Activated naive CD4-positive, alpha-beta T cell (primary cell): ENCODE data around the gene ROR1.
"Not testable (repeated sequence)": the region's sequence is repeated elsewhere in the genome, so short reads cannot be mapped to it uniquely, and the experiment has no call there.

Experiments used
- DNase-seq, 4 experiments: peaks; one replicate each; lab custom pipeline; 2025; lab: John Stamatoyannopoulos, UW

ROR1 gene

GRCh38 chr1:63758791-63759190, 15.0 kb upstream of the ROR1 start:
- no peak for DNase-seq

DNA sequence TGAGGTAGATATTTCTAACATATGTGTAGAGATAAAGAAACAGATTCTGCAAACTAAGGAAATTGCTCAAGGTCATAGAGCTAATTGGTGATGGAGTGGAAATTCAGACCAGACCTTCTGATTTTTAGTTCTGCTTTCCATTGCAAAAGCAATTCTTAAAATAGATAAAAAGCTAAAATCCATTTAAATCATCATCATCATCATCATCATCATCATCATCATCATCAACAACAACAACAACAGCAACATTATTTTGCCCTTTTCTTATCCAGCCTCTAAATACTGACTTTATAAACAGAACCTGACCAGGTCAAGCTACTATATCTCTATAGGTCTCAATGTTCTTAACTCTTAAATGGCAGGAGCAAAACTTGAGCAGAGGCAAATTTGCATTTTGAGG, 14.0 kb upstream of the ROR1 start:
- DNase-seq: no peak

- DNase-seq: no peak
Measured at GRCh38 chr1:63770381-63770780, 3.4 kb upstream of the ROR1 start.

GRCh38 chr1:63772201-63772600, 1.6 kb upstream of the ROR1 start:
- DNase-seq: no peak

DNA sequence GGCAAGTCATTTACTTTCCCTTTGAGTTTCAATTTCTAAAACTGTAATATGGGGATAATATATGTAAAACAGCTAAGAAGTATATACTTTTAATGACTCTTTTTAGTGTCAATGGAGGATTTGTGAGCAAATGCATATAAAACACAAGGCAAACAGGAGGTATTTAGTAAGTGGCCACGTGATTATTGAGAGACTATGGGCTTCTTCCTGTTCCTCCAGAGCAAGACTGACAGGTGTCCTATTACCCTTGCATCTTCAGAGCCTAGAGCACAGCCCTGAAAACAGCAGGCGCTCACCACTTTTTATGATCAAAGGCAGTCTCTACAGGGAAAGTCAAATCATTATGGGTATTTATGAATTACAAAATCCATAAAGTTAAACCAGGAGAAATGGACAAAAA, 941 bp upstream of the ROR1 start:
- DNase-seq: no peak

DNA sequence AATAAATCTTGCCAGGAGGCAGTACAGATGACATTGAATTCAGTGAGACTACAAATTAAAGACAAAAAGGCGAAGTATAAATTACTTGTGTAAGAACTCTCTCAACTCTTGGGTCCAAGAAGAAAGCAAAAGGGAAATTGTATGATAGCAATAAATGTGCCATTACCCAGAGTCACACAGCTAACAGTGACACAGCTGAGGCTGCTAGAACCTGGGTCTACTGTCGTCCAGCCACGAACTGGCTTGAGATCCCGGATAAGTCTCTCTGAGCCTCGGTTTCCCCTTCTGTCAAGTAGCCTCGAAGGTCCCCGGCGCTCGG, 362 bp upstream of the ROR1 start:
- no peak for DNase-seq

DNA sequence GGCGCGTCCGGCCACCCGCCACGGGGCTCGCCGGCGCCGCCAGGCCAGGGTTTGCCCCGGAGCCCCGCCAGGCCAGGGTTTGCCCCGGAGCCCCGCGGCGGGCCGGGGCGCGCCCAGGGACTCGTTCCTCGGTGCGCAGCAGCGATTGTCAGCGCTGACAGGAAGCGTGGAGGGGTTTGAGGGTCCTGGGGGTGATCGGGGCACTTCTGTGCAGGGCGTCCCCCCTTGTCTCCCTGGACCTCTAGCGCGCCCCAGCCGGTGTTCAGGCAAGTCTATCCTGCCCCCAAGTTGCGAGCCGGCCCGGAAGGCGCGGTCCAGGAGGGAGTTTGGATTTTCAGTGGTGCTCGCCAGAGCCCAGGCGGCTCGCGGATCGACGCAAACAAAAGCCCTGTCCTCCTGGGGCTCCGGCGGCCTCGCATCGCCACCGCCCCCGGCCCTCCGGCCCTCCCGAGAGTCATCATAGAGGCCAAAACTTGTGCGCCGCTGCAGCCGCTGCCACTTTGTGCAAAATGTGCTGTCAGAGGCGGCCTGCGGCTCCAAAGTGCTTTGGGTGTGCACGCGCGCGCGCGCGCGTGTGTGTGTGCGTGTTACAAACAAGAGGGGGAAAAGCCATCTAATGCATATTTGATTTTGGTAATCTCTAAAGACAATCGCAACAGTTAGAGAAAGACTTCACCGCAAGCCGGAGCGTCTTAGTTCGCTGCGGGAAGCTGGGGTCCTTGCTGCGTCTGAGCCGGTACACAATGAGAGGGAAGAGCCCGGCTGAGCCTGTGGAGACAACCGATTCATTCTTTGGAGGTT, 1.0 kb downstream of the ROR1 start:
- DNase-seq: no peak

- DNase-seq: no peak
Measured at GRCh38 chr1:63775418-63776127, 1.8 kb downstream of the ROR1 start.

DNA sequence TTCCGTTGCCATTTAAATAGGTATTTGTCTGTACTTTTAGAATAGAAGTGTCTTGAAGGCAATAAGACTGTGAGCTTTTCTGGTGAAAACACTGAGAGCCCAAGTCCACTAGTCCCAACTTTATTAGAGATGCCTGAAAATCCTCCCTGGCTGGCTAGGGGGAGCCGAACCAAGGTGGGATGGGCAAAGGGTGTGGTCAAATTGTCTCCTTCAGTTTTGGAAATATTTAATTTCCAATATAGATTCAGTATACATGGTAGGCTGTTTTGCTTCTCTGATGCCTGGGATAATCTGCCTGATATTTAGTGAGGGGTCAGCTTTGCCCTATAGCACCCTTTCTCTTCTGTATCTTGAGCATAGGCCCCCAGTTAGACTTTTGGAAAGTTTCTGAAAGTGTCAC, 3.5 kb downstream of the ROR1 start:
- DNase-seq: no peak

GRCh38 chr1:63777965-63778880, 4.4 kb downstream of the ROR1 start:
- DNase-seq: no peak

DNA sequence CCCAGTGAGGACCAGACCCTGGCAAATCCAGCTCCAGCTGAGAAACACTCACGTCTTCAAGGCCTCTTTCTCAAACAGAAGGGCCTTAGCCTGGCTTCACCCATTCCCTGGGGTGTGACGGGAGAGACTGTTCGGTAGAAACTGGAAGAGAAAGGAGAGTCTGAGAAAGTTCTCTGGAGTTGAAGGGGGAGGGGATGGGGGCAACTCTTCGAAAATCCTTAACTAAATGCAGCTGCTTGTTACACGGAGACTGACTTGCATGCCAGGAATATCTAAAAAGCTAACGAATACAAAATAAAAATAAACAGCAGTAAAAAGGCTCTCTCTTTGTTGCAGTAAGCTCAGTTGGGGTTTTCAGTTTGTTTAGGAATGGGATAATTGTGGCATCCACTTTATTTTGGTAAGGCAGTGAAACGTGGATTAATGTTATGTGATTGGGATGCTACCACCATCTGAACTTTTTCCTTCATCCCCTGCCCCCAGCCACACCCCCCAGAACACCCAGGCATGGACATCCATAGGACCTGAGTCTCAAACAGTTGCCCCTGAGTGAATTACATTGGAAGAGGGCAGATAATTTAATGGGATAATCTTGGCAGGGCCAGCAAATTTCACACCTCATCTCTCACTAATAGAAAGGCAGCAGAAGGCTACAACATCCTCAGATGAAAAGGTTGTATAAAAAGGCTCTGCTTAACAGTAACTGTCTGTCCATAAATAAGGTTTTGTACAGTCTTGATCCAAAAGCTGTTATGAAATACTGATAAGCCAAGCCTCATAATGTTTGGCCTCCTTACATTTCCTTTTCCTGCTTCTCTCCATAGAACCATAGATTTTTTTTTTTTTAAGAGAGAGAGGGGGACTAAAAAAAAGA, 5.8 kb downstream of the ROR1 start:
- DNase-seq: no peak

DNA sequence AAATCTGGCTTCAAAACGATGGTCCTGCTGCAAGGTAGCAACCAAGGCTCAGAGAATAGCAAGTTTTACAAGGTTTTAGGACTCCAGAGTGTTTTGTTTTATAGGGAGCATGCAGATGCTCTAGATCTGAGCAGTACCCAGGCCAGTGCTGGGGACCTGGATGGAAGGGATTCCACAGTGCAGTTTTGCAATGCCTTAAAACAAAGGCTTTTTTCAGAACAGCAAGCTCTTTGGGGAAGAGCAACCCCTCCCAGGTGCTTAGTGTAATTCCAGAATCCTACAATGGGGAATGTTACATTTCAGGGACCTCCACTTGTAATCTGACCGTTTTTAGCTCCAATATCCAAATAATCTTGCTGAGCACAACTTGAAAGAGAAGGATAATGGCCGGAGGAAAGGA, 6.7 kb downstream of the ROR1 start:
- no peak for DNase-seq

GRCh38 chr1:63782982-63783381, 9.2 kb downstream of the ROR1 start:
- no peak for DNase-seq

DNA sequence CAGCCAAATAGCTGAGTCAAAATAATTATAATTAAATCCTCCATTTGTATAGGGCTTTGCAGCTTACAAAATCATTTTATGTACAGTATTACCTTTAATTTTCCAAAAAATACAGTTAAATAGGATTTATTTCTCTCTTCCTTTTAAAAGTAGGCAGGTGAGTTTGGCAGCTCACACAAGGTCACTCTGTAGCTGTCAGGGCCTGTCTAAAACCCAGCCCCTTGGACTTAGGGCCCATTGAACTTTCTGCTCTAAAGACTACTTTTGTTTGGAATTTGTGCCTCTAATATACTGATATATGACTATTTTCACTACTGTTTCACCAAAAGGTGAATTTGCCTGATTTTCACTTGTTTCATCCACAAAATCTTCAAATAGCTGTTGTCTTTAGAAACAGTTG, 10.3 kb downstream of the ROR1 start:
- no peak for DNase-seq

GRCh38 chr1:63784489-63785390, 10.9 kb downstream of the ROR1 start:
- DNase-seq: no peak

DNA sequence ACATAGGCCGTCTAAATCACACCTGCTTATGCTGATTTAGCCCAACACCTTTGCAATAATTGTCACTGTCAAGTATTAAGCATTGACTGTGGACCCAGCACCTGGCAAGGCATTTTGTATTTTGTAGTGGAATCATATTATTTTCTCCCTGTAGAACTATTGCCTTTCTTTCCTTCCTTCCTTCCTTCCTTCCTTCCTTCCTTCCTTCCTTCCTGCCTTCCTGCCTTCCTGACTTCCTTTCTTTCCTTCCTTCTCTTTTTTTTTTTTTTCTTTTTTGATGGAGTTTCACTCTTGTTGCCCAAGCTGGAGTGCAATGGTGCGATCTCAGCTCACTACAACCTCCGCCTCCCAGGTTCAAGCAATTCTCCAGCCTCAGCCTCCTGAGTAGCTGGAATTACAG, 13.5 kb downstream of the ROR1 start:
- DNase-seq: not testable (repeated sequence)

GRCh38 chr1:63787875-63788274, 14.1 kb downstream of the ROR1 start:
- no peak for DNase-seq

GRCh38 chr1:63789856-63790605, 16.2 kb downstream of the ROR1 start:
- DNase-seq: no peak

DNA sequence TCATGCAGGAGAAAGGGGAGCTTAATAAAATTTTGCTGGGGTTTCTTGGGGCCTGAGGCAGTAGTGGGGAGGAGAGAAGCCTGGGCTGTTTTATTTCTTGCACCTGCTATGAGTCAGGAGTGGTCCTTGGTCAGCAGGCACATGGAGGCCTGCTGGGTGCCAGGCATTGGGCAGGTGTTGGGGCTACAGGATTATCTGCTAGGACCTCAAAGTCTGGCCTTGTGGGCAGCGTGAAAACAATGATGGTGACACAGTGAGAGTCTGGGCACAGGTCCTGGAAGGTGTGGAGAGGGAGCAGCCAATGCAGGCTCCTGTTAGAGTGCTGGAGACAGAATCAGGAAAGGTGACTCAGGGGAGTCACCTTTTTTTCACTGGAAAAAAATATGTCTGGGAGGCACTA, 17.2 kb downstream of the ROR1 start:
- DNase-seq: no peak

DNA sequence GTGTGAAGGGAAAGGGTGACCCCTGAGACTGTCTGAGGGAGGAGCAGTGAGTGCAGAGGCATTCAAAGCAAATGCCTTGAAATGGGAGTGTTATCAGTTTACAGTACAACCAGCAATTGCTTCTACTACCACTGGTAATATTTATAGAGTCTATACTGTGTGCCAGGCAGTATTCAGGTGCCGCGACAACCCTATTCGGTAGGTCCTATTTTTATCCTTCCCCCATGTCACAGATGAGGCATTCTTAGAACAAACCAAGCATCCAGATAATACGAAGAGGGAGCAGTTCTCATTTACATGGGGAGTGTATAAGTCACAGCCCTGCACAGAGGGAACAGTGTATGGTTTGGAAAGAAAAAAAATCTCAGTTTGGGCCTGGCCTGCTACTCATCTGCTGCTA, 18.3 kb downstream of the ROR1 start:
- no peak for DNase-seq
